Thoracic aorta (tissue), 2 donors: ENCODE data around the gene GMIP. TPM values are rescaled to one million over a fixed set of nuclear protein-coding genes. Genes with fewer than 3 reads are reported as not detected.

ENCODE experiments used
- ATAC-seq: fragments of 150-250 bp; one replicate; pipeline ENCODE4 v1.8.0; 2017; ENCODE audit warnings: low read depth; ENCODE audit not compliant: insufficient number of reproducible peaks, low FRiP score
- DNase-seq: peaks from one replicate; pipeline ENCODE4 v3.0.0-alpha.2; 2020; ENCODE audit warnings: low spot score
- H3K27ac ChIP-seq, 2 donors: fragments of 200-600 bp; sonication (generic); 1 replicate in 1 of 2; 2 replicates in 1 of 2; pipeline ENCODE4 v1.5.1; 2016; ENCODE audit warnings: mild to moderate bottlenecking in 2 of 2, moderate library complexity in 2 of 2
- H3K27me3 ChIP-seq: fragments of 200-600 bp; sonication (generic); replicated peaks from 2 replicates; pipeline ENCODE4 v1.6.0; 2016; ENCODE audit warnings: mild to moderate bottlenecking; ENCODE audit not compliant: insufficient read depth
- H3K36me3 ChIP-seq: fragments of 200-600 bp; sonication (generic); one replicate; pipeline ENCODE4 v1.5.1; 2016
- H3K4me1 ChIP-seq, 2 donors: fragments of 200-600 bp; sonication (generic); 1 replicate in 1 of 2; 2 replicates in 1 of 2; pipeline versions ENCODE4 v1.5.1 to v1.6.0; 2016; ENCODE audit warnings: low read depth in 2 of 2, mild to moderate bottlenecking in 1 of 2; ENCODE audit not compliant: control insufficient read depth in 1 of 2
- H3K4me3 ChIP-seq: fragments of 200-600 bp; sonication (generic); 2 replicates; pipeline ENCODE4 v1.5.1; 2016; ENCODE audit warnings: mild to moderate bottlenecking
- H3K9me3 ChIP-seq: fragments of 200-600 bp; sonication (generic); 2 replicates; pipeline ENCODE4 v1.5.1; 2016
- CTCF ChIP-seq: fragments of 200-600 bp; sonication (generic); IDR thresholded peaks from one replicate; pipeline ENCODE4 v1.5.1; 2019; ENCODE audit warnings: antibody characterized with exemption
- total RNA-seq, 2 donors: library from RNA; depleted of rRNA; stranded (reverse); fragments of >200 nt; gene quantifications; one replicate each; pipeline versions ENCODE4 v1.1.0 to v1.2.3, GENCODE V29; 2016

The GMIP gene
- total RNA-seq, 2 donors from 2014 or later = 12.5 to 13.1 TPM

GRCh38 chr19:19636573-19637185 lies 6.8 kb downstream of the GMIP start:
- Histone ChIP-seq H3K9me3 (no peaks in the 10 kb centered on the region), H3K27ac (no peak overlapping the region), H3K36me3 (peaks cover 21% of the 10 kb centered on the region), H3K27me3 (no peaks in the 10 kb centered on the region), H3K4me3 (no peak overlapping the region), H3K4me1 (no peaks in the 10 kb centered on the region)
- no peak for TF ChIP-seq CTCF
- DNase-seq = no peak
- ATAC-seq = no peak

GRCh38 chr19:19635313-19635702 lies 8.1 kb downstream of the GMIP start:
- no peak for TF ChIP-seq CTCF
- Histone ChIP-seq H3K4me3 (no peak overlapping the region), H3K4me1 (no peaks in the 10 kb centered on the region), H3K9me3 (no peaks in the 10 kb centered on the region), H3K27me3 (no peaks in the 10 kb centered on the region), H3K27ac (no peak overlapping the region), H3K36me3 (peaks cover 21% of the 10 kb centered on the region)
- ATAC-seq (no peak), DNase-seq (no peak)

GRCh38 chr19:19634516-19635312 lies 8.7 kb downstream of the GMIP start:
- Histone ChIP-seq H3K27ac (no peak overlapping the region), H3K4me1 (no peaks in the 10 kb centered on the region), H3K4me3 (no peak overlapping the region), H3K9me3 (no peaks in the 10 kb centered on the region), H3K36me3 (peaks cover 21% of the 10 kb centered on the region), H3K27me3 (no peaks in the 10 kb centered on the region)
- no peak for TF ChIP-seq CTCF
- ATAC-seq (no peak), DNase-seq (no peak)

- DNase-seq = no peak
- TF ChIP-seq CTCF = no peak
Observed at GRCh38 chr19:19633711-19634515, 9.5 kb downstream of the GMIP start.

GRCh38 chr19:19632661-19633060 lies 10.8 kb downstream of the GMIP start:
- Histone ChIP-seq H3K27ac (no peak overlapping the region), H3K36me3 (peaks cover 21% of the 10 kb centered on the region), H3K27me3 (no peaks in the 10 kb centered on the region), H3K4me3 (no peak overlapping the region), H3K9me3 (no peaks in the 10 kb centered on the region), H3K4me1 (peaks cover 4 to 10% of the 10 kb centered on the region in 2 donors)
- DNase-seq (no peak), ATAC-seq (no peak)
- no peak for TF ChIP-seq CTCF

More at GRCh38 chr19:19633711-19634515, 9.5 kb downstream of the GMIP start:
- Histone ChIP-seq H3K36me3 (peaks cover 21% of the 10 kb centered on the region), H3K4me3 (no peak overlapping the region), H3K27me3 (no peaks in the 10 kb centered on the region), H3K4me1 (no peaks in the 10 kb centered on the region), H3K27ac (no peak overlapping the region), H3K9me3 (no peaks in the 10 kb centered on the region)
- no peak for ATAC-seq
